HG02870 (cell line): ENCODE measurements around the gene ZDHHC22.

Experiments used
- ATAC-seq: cut with Tn5 transposase; IDR thresholded peaks from one replicate; pipeline ENCODE4 v1.9.1; 2021; ENCODE audit warnings: mild to moderate bottlenecking, moderate library complexity; ENCODE audit not compliant: unreplicated experiment

ZDHHC22 gene

GRCh38 chr14:77106666-77107065 lies 34.9 kb downstream of the ZDHHC22 start:
- ATAC-seq: no peak

- no peak for ATAC-seq
These were observed 36.2 kb downstream of the ZDHHC22 start for GRCh38 chr14:77105145-77105939.

GRCh38 chr14:77104393-77104792 lies 37.2 kb downstream of the ZDHHC22 start:
- no peak for ATAC-seq

GRCh38 chr14:77103951-77104350 lies 37.6 kb downstream of the ZDHHC22 start:
- no peak for ATAC-seq

GRCh38 chr14:77103475-77103874 lies 38.1 kb downstream of the ZDHHC22 start:
- no peak for ATAC-seq

DNA sequence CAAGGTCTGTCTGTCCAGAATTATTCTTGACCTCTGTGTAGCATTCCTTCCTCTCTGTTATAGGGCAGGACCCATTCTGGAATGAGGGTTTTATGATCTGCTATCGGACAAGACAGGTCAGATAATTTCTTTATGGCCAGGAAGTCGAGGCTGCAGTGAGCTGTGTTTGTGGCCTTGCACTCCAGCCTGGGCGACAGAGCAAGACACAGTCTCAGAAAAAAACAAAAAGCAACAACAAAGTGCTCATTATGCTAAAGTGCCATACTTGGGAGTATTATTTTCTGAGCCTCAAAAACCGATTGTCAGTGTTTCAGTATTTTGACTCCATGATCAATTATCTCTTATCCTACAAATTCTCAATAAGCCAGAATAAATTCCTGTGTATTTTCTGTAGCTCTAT lies 39.4 kb downstream of the ZDHHC22 start:
- ATAC-seq: no peak

DNA sequence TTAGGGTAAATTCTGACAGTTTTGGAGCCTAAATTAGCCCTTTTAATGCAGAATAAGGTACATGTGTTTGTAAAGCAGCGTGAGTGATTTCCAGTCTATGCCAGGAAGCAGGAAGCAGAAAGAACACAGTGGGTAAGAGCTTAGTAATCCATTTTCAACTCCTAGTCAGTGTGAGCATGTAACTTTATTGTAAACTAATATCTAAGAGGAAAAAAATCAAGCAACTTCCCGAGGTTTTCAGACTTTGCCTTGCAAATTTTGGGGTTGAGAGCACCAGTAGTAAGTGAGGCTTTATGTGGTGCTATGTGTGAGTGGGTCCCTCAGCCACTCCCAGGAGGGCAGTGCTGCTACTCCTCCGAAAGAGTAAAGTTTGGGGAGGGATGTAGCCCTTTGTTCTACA lies 40.6 kb downstream of the ZDHHC22 start:
- ATAC-seq: no peak

GRCh38 chr14:77099425-77100167 lies 42.0 kb downstream of the ZDHHC22 start:
- ATAC-seq: no peak

DNA sequence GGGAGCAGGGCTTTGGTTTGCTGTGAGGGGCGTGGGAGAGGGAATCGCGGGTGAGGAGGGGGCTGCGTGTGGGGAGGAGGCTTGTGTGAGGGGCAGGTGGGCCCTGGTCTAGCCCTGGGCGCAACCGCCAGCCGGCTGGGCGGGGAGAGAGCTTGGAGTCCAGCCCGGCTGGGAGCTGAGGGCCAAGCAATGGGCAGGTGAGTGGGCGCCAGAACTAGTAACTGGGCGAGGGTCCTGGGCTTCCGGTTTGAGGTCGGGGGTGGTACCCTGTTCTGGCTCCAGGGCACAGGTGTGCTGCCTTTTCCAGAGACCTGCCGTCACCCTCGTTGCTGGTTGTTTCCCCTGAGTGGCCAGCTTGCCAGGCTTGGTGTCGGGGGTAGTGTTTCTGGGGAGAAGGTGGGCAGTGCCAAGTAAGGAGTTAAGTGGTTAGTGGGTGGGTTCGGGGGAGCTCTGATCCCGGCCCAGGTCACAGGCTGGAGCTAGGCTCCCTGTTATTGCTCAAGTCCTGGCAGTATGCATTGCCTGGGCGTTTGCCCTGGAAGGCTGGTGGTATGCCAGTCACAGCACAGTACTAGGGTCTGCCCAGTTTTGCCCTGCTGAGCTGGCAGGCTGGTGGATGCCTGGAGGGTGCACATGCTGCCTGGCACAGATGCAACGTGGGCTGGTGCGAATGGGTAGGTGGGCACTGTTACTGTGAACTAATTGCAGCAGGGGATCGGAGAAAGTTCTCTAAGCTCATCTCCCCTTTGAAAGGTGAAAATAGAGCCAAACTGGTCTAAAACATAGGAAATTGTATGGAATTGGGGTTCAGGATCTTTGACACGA lies 42.9 kb downstream of the ZDHHC22 start:
- no peak for ATAC-seq

DNA sequence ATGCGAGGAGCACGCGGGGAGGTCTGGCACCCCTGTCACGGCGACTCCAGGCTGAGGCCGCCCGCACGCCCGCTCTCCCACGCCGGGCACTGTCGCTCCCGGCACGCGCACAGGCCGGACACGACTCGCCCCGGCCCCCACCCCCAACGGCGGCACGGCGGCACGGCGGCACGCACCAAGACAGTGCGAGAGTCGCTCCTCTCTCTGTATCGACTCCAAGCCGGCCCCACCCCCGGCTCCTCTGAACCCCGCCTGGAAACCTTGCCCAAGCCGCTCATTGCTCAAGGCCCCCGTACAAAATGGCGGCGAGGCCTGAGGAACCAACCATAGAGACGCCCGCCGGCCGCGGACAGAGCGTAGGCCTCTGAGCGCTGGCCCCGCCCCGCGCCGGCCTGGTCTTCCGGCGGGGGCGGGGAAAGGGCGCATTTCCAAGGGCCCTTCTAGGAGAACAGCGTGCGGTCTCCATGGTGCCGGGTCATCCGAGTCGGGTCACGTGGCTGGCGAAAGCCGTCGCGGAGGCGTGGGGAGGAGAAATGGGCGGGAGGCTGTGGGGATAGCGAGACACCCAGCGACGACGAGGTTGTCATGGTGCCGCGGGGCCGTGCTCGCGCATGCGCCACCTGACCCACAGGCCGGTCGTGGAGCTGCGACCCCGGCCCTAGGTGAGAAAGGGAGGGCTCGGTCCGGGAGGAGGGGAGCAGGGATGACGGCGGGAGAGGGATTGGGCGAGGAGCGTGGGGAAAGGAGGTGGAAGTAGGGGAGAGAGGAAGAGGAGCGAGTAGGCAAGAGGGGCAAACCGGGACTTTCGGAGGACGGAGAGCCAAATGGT lies 43.7 kb downstream of the ZDHHC22 start, which contains the start of gene CIPC:
Gene CIPC, plus strand, starts transcription at position 559 of the 829 bp plus-strand sequence. CDS start 7,451 bp downstream, outside the sequence.
- ATAC-seq: peak; percentile 83

- ATAC-seq: peak; percentile 1
These were observed 44.4 kb downstream of the ZDHHC22 start for GRCh38 chr14:77097006-77097699.

- ATAC-seq: no peak
These were observed 46.8 kb downstream of the ZDHHC22 start for GRCh38 chr14:77094672-77095284.

DNA sequence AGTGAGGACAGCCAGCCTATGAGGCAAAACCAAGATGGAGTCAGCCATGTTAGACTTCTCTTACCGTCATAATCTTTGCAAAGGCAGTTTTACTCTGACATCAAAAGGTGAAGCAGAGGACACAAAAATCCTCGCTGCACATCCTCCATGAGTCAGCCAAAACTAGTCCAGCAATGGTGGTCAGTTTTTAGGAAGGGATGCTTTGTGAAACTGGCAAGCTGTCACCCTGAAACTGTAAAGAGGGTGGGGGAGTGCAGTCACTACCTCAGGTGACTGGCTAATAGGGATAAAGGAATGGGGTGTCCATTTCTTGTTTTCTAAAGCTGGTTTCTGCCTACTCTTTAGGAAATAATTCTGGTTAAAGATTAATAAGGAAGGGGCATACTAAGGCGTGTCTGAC lies 48.9 kb downstream of the ZDHHC22 start:
- ATAC-seq: no peak

GRCh38 chr14:77091518-77091917 lies 50.1 kb downstream of the ZDHHC22 start:
- ATAC-seq: no peak

DNA sequence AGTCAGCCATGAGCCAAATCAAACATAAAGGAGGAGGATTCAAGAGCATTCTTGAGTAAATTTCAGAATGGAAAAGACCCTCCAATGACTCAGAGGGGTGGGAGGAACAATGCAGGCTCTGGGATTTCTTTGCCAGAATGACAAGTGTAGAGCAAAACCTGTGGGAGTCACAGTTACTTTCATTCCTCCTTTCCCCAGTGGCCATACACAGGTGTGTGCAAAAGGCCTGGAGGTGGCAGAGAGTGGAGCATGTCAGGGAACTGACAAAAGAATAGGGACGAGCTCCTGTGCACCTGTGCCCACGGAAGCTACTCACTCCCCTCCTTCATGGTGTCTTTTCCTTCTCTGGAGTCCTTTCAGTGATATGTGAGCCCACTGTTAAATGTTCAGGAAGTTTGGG lies 52.9 kb downstream of the ZDHHC22 start:
- ATAC-seq: no peak

DNA sequence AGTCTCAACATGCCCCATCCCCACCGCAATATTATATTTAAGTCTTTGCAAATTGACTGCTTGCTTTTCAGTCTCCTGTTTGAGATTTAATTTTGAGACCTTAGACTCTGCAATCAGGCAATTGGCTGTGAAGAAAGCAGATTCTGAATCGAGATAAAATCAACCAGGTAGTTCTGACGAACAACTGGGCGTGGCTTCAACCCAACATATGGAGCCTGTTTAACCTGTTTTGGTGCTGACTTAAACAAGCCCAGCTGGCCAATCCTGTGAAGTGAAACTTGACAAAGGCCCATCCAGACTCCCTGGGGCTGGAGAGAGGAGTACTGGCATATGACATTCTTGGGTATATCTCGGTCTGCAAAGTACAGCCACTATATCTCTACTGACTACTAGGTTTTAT lies 53.4 kb downstream of the ZDHHC22 start:
- ATAC-seq: no peak

- ATAC-seq: no peak
These were observed 54.0 kb downstream of the ZDHHC22 start for GRCh38 chr14:77087631-77088030.

GRCh38 chr14:77086951-77087350 lies 54.6 kb downstream of the ZDHHC22 start:
- ATAC-seq: no peak

- peak; percentile 70 for ATAC-seq
These were observed 55.4 kb downstream of the ZDHHC22 start for GRCh38 chr14:77086017-77086727.
